Stimulated activated CD4-positive, alpha-beta T cell treated with anti-CD3 and anti-CD28 coated beads, Interleukin-2, amount 100 ng/mL, for 24 hours (primary cell): ENCODE results near the gene INPP4A.
A peak's percentile ranks its signal among the peaks of the same experiment; 100 is the strongest.

Source experiments
- DNase-seq, 2 donors: peaks; one replicate each; pipeline ENCODE4 v3.0.0-alpha.2; 2020

The INPP4A gene

GRCh38 chr2:98568161-98568956 lies 123.7 kb downstream of the INPP4A start:
- DNase-seq: no peak

GRCh38 chr2:98569197-98569793 lies 124.6 kb downstream of the INPP4A start:
- DNase-seq: peak; percentile 80 to 83

- DNase-seq: no peak
Measured at GRCh38 chr2:98569915-98570314, 125.3 kb downstream of the INPP4A start.

GRCh38 chr2:98570356-98570755 lies 125.7 kb downstream of the INPP4A start:
- no peak for DNase-seq

GRCh38 chr2:98571121-98571701 lies 126.6 kb downstream of the INPP4A start:
- no peak for DNase-seq

- DNase-seq: no peak
Measured at GRCh38 chr2:98571796-98572195, 127.1 kb downstream of the INPP4A start.

GRCh38 chr2:98572211-98572610 lies 127.6 kb downstream of the INPP4A start:
- no peak for DNase-seq

- no peak for DNase-seq
Measured at GRCh38 chr2:98572676-98573075, 128.0 kb downstream of the INPP4A start.

GRCh38 chr2:98573426-98573825 lies 128.8 kb downstream of the INPP4A start:
- no peak for DNase-seq

GRCh38 chr2:98576666-98577312 lies 132.1 kb downstream of the INPP4A start:
- no peak for DNase-seq

GRCh38 chr2:98577313-98577712 lies 132.7 kb downstream of the INPP4A start:
- DNase-seq: no peak

GRCh38 chr2:98578231-98578630 lies 133.6 kb downstream of the INPP4A start:
- DNase-seq: no peak

GRCh38 chr2:98579926-98580325 lies 135.3 kb downstream of the INPP4A start:
- no peak for DNase-seq

GRCh38 chr2:98580656-98581284 lies 136.1 kb downstream of the INPP4A start:
- no peak for DNase-seq

GRCh38 chr2:98582523-98582922 lies 137.9 kb downstream of the INPP4A start:
- DNase-seq: no peak

- DNase-seq: no peak
Measured at GRCh38 chr2:98583276-98583675, 138.6 kb downstream of the INPP4A start.

GRCh38 chr2:98583816-98584618 lies 139.4 kb downstream of the INPP4A start:
- no peak for DNase-seq

GRCh38 chr2:98585386-98585785 lies 140.7 kb downstream of the INPP4A start:
- DNase-seq: no peak

- no peak for DNase-seq
Measured at GRCh38 chr2:98586551-98587140, 142.0 kb downstream of the INPP4A start.

GRCh38 chr2:98588880-98589431 lies 144.3 kb downstream of the INPP4A start:
- DNase-seq: no peak

GRCh38 chr2:98589489-98589888 lies 144.8 kb downstream of the INPP4A start:
- DNase-seq: no peak

- no peak for DNase-seq
Measured at GRCh38 chr2:98592565-98592964, 147.9 kb downstream of the INPP4A start.
